OCI-LY3 (cell line): Measurements from ENCODE around the gene ZNF534.

Experiments
- H2AFZ ChIP-seq: fragments of 200-600, 300-600 bp; shearing (Covaris generic); 2 replicates; pipeline ENCODE4 v1.6.0; 2014; ENCODE audit warnings: antibody characterized with exemption, low read depth, low read length
- H3K27ac ChIP-seq: fragments of 200-600, 300-600 bp; sonication (generic); 2 replicates; pipeline ENCODE4 v1.5.1; 2014; ENCODE audit warnings: mild to moderate bottlenecking, low read length, moderate library complexity, mixed read lengths
- H3K27me3 ChIP-seq: fragments of 200-600, 300-600 bp; sonication (generic); 2 replicates; pipeline ENCODE4 v1.6.1; 2014; ENCODE audit warnings: low read depth, low read length, mixed read lengths
- H3K36me3 ChIP-seq: fragments of 200-600, 300-600 bp; sonication (generic); replicated peaks from 2 replicates; pipeline ENCODE3; 2014; ENCODE audit warnings: low read depth, low read length, mixed read lengths
- H3K4me1 ChIP-seq: fragments of 300-600, 200-600 bp; sonication (generic); 2 replicates; pipeline ENCODE4 v1.6.1; 2014; ENCODE audit warnings: low read length, mixed read lengths
- H3K4me2 ChIP-seq: fragments of 200-600, 300-600 bp; sonication (generic); 2 replicates; pipeline ENCODE4 v1.6.1; 2014; ENCODE audit warnings: low read length, mixed read lengths
- H3K4me3 ChIP-seq: fragments of 300-600, 200-600 bp; sonication (generic); 2 replicates; pipeline ENCODE4 v1.5.1; 2014; ENCODE audit warnings: antibody characterized with exemption, mild to moderate bottlenecking, low read length, moderate library complexity
- H3K79me2 ChIP-seq: fragments of 300-600, 200-600 bp; shearing (Covaris generic); 2 replicates; pipeline ENCODE4 v1.6.1; 2014; ENCODE audit warnings: mild to moderate bottlenecking, low read length, mixed read lengths
- H3K9ac ChIP-seq: fragments of 300-600, 200-600 bp; shearing (Covaris generic); 2 replicates; pipeline ENCODE4 v1.6.0; 2014; ENCODE audit warnings: mild to moderate bottlenecking, low read length, moderate library complexity
- H3K9me3 ChIP-seq: fragments of 200-600, 300-600 bp; shearing (Covaris generic); 2 replicates; pipeline ENCODE4 v1.6.1; 2014; ENCODE audit warnings: low read length, mixed read lengths; ENCODE audit not compliant: insufficient read depth
- H4K20me1 ChIP-seq: fragments of 200-600, 300-600 bp; sonication (generic); 2 replicates; pipeline ENCODE4 v1.6.1; 2016; ENCODE audit warnings: low read length, mixed read lengths; ENCODE audit not compliant: insufficient read depth
- EZH2phosphoT487 ChIP-seq: fragments of 200-600 bp; shearing (Covaris generic); IDR thresholded peaks from 2 replicates; pipeline ENCODE4 v1.6.1; 2018; ENCODE audit warnings: antibody characterized with exemption, mixed run types, low read depth
- TF ChIP-seq, protein P1 (sequence below): fragments of 200-600, 300-600 bp; sonication (generic); IDR thresholded peaks from 2 replicates; pipeline ENCODE4 v1.5.1; 2014; ENCODE audit warnings: antibody characterized with exemption, low read length, low read depth

Gene ZNF534

DNA sequence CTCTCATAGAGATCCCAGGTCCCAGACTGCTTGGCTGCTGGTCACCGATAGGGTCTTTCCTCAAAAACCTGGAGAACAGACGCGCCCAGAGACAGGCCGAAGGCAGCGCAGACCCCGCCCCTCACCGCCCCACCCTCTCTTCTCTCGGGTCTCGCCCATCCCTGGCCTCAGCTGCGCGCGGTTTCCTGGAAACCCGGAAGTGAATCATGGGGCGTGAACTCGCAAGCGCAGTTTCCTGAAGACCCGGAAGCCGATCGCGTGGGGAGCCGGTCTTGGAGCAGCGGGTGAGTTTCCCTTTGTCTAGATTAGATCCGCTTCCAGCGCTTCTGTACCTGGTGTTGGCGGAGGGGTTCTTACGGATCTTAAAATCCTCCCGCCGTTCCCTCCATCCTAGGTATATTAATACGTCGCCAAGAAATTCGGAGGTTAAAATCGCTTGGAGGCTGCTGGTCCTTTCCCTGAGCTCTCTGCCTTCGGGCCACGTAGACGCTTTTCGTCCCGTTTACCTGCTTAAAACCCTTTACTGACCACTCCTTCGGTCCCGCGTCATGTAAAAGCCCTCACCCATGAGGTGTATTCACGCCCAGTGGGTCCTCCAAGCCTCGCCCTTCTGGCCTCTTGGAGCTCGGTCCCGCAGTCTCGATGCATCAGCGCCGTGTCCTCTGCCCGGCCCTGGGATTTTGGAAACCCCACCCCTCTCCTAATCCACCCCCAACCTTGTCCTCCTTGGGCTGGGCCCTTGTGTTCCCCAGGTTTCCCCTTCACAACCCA is 24.6 kb downstream of the ZNF534 start, which contains the start of gene ZNF578:
ZNF578 (plus strand) TSS at position 230 of the 771 bp plus-strand sequence. CDS start 48,293 bp downstream, outside the sequence.
- peaks cover 20% of the 10 kb centered on the region for H3K9me3 ChIP-seq
- no peaks in the 10 kb centered on the region for H4K20me1 ChIP-seq
- H3K4me2 ChIP-seq = no peak within 1 kb of the TSS
- no peak within 1 kb of the TSS for H3K9ac ChIP-seq
- no peaks in the 10 kb centered on the region for H3K4me1 ChIP-seq
- no peak within 1 kb of the TSS for H2AFZ ChIP-seq
- H3K79me2 ChIP-seq = no peaks in the 10 kb centered on the region
- H3K4me3 ChIP-seq = no peak within 1 kb of the TSS
- H3K36me3 ChIP-seq = no peaks in the 10 kb centered on the region
- no peaks in the 10 kb centered on the region for H3K27me3 ChIP-seq
- no peak for TF ChIP-seq EZH2phosphoT487
- TF ChIP-seq, protein P1, sequence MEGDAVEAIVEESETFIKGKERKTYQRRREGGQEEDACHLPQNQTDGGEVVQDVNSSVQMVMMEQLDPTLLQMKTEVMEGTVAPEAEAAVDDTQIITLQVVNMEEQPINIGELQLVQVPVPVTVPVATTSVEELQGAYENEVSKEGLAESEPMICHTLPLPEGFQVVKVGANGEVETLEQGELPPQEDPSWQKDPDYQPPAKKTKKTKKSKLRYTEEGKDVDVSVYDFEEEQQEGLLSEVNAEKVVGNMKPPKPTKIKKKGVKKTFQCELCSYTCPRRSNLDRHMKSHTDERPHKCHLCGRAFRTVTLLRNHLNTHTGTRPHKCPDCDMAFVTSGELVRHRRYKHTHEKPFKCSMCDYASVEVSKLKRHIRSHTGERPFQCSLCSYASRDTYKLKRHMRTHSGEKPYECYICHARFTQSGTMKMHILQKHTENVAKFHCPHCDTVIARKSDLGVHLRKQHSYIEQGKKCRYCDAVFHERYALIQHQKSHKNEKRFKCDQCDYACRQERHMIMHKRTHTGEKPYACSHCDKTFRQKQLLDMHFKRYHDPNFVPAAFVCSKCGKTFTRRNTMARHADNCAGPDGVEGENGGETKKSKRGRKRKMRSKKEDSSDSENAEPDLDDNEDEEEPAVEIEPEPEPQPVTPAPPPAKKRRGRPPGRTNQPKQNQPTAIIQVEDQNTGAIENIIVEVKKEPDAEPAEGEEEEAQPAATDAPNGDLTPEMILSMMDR = no peak
- H3K27ac ChIP-seq = no peak within 1 kb of the TSS

DNA sequence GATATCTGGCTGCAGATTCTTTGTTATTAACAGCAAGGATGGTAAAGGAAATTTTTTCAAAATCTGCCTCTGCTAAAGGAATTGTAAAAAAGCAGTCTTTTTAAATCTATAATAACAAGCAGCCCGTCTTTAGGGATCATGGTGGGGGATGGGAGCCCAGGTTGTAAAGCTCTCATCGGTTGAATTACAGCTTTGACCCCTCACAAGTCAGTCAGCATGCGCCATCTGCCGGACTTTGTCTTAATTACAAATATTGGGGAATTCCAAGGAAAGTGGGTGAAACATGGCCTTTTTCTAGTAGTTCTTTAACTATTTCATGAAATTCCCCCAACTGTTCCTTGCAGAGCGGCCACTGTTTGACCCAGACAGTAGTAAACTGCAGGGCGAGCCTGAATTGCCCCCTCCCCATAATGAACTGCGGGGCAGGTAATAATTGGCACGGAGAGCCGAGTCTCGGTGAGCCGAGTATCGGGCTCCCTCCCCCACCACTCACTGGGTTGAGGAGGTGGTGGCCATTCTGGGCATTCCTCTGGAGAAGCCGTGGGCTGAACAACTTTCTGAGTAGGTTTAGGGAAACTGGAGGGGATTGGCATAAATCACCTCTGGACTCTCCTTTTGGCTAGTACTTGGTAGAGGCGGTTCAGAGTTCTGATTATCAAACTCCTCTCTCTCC is 36.0 kb downstream of the ZNF534 start:
- Histone ChIP-seq H3K9ac (no peak overlapping the region), H2AFZ (no peak overlapping the region), H3K9me3 (peaks cover 28% of the 10 kb centered on the region), H3K36me3 (no peaks in the 10 kb centered on the region), H3K4me2 (no peak overlapping the region), H3K79me2 (no peaks in the 10 kb centered on the region), H3K4me3 (no peak overlapping the region), H3K4me1 (no peaks in the 10 kb centered on the region), H4K20me1 (no peaks in the 10 kb centered on the region), H3K27me3 (no peaks in the 10 kb centered on the region), H3K27ac (no peak overlapping the region)
- no peak for TF ChIP-seq EZH2phosphoT487
- TF ChIP-seq, protein P1 = peak; percentile 27; the same call in 1 of the 2 replicates

DNA sequence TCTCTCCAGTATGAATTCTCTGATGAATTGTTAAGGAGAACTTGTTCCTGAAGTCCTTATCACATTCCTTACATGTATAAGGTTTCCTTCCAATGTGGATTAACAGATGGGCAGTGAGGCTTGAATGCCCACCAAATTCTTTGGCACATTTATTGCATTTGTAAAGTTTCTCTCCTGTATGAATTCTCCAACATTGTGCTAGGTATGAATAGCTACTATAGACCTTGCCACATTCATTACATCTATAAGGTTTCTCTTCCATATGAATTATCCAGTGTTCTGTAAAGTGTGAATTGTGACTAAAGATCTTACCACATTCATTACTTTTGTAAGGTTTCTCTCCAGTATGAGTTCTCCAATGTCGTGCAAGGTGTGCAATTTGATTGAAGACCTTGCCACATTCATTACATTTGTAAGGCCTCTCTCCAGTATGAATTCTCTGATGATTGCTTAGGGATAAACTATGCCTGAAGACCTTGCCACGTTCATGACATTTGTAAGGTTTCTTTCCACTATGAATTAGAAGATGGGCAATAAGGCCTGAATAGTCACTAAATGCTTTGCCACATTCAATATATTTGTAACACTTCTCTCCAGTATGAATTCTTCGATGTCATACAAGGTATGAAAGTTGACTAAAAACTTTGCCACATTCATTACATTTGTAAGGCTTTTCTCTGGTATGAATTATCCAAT is 44.9 kb downstream of the ZNF534 start:
- TF ChIP-seq EZH2phosphoT487 = no peak
- TF ChIP-seq, protein P1 = no peak
- Histone ChIP-seq H3K27me3 (no peaks in the 10 kb centered on the region), H4K20me1 (no peaks in the 10 kb centered on the region), H3K36me3 (no peaks in the 10 kb centered on the region), H3K9me3 (peaks cover 77% of the 10 kb centered on the region), H3K27ac (no peak overlapping the region), H3K4me2 (no peak overlapping the region), H3K9ac (no peak overlapping the region), H2AFZ (no peak overlapping the region), H3K4me1 (no peaks in the 10 kb centered on the region), H3K79me2 (no peaks in the 10 kb centered on the region), H3K4me3 (no peak overlapping the region)
